IMR-90 (cell line): ENCODE measurements around the gene ORC6. TPM values are rescaled to one million over a fixed set of nuclear protein-coding genes. Genes with fewer than 3 reads are reported as not detected.

Experiments
- ATAC-seq: fragments of 200-7000 bp; cut with Tn5 transposase; 2 replicates; pipeline ENCODE4 v1.9.1; 2020; ENCODE audit warnings: low read depth, mild to moderate bottlenecking, moderate library complexity
- BruUV-seq: library from RNA; stranded (reverse); fragments of 400-500 nt; replicated peaks from 2 replicates; lab custom pipeline; 2021; lab: Mats Ljungman, UMichigan
- CTCF ChIA-PET: fragments of 300-600 bp; formaldehyde crosslinking; extraction: SDS; loops from one replicate; lab custom pipeline; 2021; ENCODE audit warnings: antibody characterized with exemption; lab: Yijun Ruan, JAX
- POLR2A ChIA-PET: fragments of 300-600 bp; sonication (Branson Sonifier 250); formaldehyde crosslinking; loops from one replicate; lab custom pipeline; 2022; ENCODE audit warnings: antibody characterized with exemption; ENCODE audit not compliant: unreplicated experiment; lab: Charles Lee
- DNase-seq: peaks from one replicate; pipeline ENCODE4 v3.0.0; 2013
- H2AFZ ChIP-seq: replicated peaks from 2 replicates; pipeline ENCODE3; 2013; ENCODE audit warnings: low read length, mild to moderate bottlenecking; ENCODE audit not compliant: poor library complexity
- H2AK5ac ChIP-seq: 2 replicates; pipeline ENCODE4 v1.6.1; 2013; ENCODE audit warnings: low read depth, low read length, inconsistent platforms
- H2AK9ac ChIP-seq: replicated peaks from 2 replicates; pipeline ENCODE3; 2013; ENCODE audit warnings: mild to moderate bottlenecking, low read depth, low read length, moderate library complexity; ENCODE audit not compliant: poor library complexity
- H2BK120ac ChIP-seq: 2 replicates; pipeline ENCODE4 v1.6.1; 2013; ENCODE audit warnings: low read depth, low read length, inconsistent platforms
- H2BK15ac ChIP-seq: 3 replicates; pipeline ENCODE4 v1.6.1; 2013; ENCODE audit warnings: low read depth, low read length, inconsistent platforms
- H2BK20ac ChIP-seq: 2 replicates; pipeline ENCODE4 v1.6.1; 2013; ENCODE audit warnings: low read depth, mild to moderate bottlenecking, inconsistent platforms, low read length, moderate library complexity
- H2BK5ac ChIP-seq: 2 replicates; pipeline ENCODE4 v1.6.1; 2013; ENCODE audit warnings: mild to moderate bottlenecking, low read depth, low read length, inconsistent platforms; ENCODE audit not compliant: poor library complexity, severe bottlenecking
- H3K14ac ChIP-seq: replicated peaks from 2 replicates; pipeline ENCODE4 v1.6.1; 2013; ENCODE audit warnings: low read depth, low read length, inconsistent platforms
- H3K18ac ChIP-seq: 2 replicates; pipeline ENCODE4 v1.6.1; 2013; ENCODE audit warnings: low read depth, low read length, control low read depth
- H3K23ac ChIP-seq: 2 replicates; pipeline ENCODE4 v1.6.1; 2013; ENCODE audit warnings: low read depth, low read length, inconsistent platforms
- H3K27ac ChIP-seq: 2 replicates; pipeline ENCODE4 v1.5.1; 2013; ENCODE audit warnings: mild to moderate bottlenecking, control low read depth, low read length; ENCODE audit not compliant: insufficient read depth
- H3K27me3 ChIP-seq: 2 replicates; pipeline ENCODE4 v1.6.1; 2013; ENCODE audit warnings: low read length; ENCODE audit not compliant: control insufficient read depth, insufficient read depth
- H3K36me3 ChIP-seq: 2 replicates; pipeline ENCODE4 v1.6.1; 2013; ENCODE audit warnings: low read length, mixed read lengths; ENCODE audit not compliant: control insufficient read depth, insufficient read depth
- H3K4ac ChIP-seq: 2 replicates; pipeline ENCODE4 v1.6.1; 2013; ENCODE audit warnings: low read depth, low read length, inconsistent platforms
- H3K4me1 ChIP-seq: 2 replicates; pipeline ENCODE4 v1.6.1; 2013; ENCODE audit warnings: low read length, mixed read lengths; ENCODE audit not compliant: control insufficient read depth, insufficient read depth
- H3K4me2 ChIP-seq: 2 replicates; pipeline ENCODE4 v1.6.1; 2013; ENCODE audit warnings: low read depth, mild to moderate bottlenecking, control low read depth, low read length, moderate library complexity
- H3K4me3 ChIP-seq: 2 replicates; pipeline ENCODE4 v1.5.1; 2013; ENCODE audit warnings: low read depth, mild to moderate bottlenecking, control low read depth, low read length, moderate library complexity; ENCODE audit not compliant: insufficient read depth
- H3K56ac ChIP-seq: 2 replicates; pipeline ENCODE4 v1.6.1; 2013; ENCODE audit warnings: low read length, inconsistent platforms; ENCODE audit not compliant: insufficient read depth; ENCODE audit errors: extremely low read depth
- H3K79me1 ChIP-seq, 2 experiments: 2 replicates each; pipeline ENCODE4 v1.6.1; 2013; ENCODE audit warnings: low read length in 2 of 2, inconsistent platforms in 1 of 2, low read depth in 1 of 2
- H3K9ac ChIP-seq: 2 replicates; pipeline ENCODE4 v1.6.1; 2013; ENCODE audit warnings: low read depth, low read length, control low read depth
- H3K9me1 ChIP-seq: 2 replicates; pipeline ENCODE4 v1.6.1; 2013; ENCODE audit warnings: low read length, inconsistent platforms; ENCODE audit not compliant: insufficient read depth
- H3K9me3 ChIP-seq: 2 replicates; pipeline ENCODE4 v1.6.1; 2013; ENCODE audit warnings: low read length; ENCODE audit not compliant: control insufficient read depth, insufficient read depth
- H4K20me1 ChIP-seq: 2 replicates; pipeline ENCODE4 v1.6.1; 2013; ENCODE audit warnings: low read length, inconsistent platforms; ENCODE audit not compliant: insufficient read depth
- H4K5ac ChIP-seq: 2 replicates; pipeline ENCODE4 v1.6.1; 2013; ENCODE audit warnings: mild to moderate bottlenecking, low read depth, low read length, control low read depth
- H4K8ac ChIP-seq, 2 experiments: 2 replicates each; pipeline ENCODE4 v1.6.1; 2013; ENCODE audit warnings: low read depth in 2 of 2, low read length in 2 of 2, control low read depth in 1 of 2, inconsistent platforms in 1 of 2
- H4K91ac ChIP-seq: 2 replicates; pipeline ENCODE4 v1.6.1; 2013; ENCODE audit warnings: low read depth, low read length, inconsistent platforms; ENCODE audit not compliant: insufficient read depth
- BHLHE40 ChIP-seq: fragments of 150-350 bp; IDR thresholded peaks from 2 replicates; pipeline ENCODE4 v1.6.1; 2016; ENCODE audit warnings: mild to moderate bottlenecking, low read depth, low read length
- CHD1 ChIP-seq: IDR thresholded peaks from 2 replicates; pipeline ENCODE4 v1.6.1; 2012; ENCODE audit warnings: low read depth, low read length, improper control_type of control experiment
- ELK1 ChIP-seq: fragments of 150-350 bp; IDR thresholded peaks from 2 replicates; pipeline ENCODE4 v1.6.1; 2016; ENCODE audit warnings: low read depth, mild to moderate bottlenecking, low read length, moderate library complexity, borderline replicate concordance
- RAD21 ChIP-seq: IDR thresholded peaks from 2 replicates; pipeline ENCODE4 v1.6.1; 2012; ENCODE audit warnings: low read length, improper control_type of control experiment
- RCOR1 ChIP-seq: IDR thresholded peaks from 2 replicates; pipeline ENCODE4 v1.6.1; 2012; ENCODE audit warnings: mild to moderate bottlenecking, low read length, improper control_type of control experiment; ENCODE audit not compliant: insufficient replicate concordance
- RFX5 ChIP-seq: IDR thresholded peaks from 2 replicates; pipeline ENCODE4 v1.8.0; 2012; ENCODE audit warnings: low read depth, mild to moderate bottlenecking, low read length, moderate library complexity
- SMC3 ChIP-seq: fragments of 150-350 bp; IDR thresholded peaks from 2 replicates; pipeline ENCODE4 v1.6.1; 2016; ENCODE audit warnings: low read depth, mild to moderate bottlenecking, antibody characterized with exemption, low read length, moderate library complexity
- USF2 ChIP-seq: fragments of 150-350 bp; IDR thresholded peaks from 2 replicates; pipeline ENCODE4 v1.6.1; 2017; ENCODE audit warnings: mild to moderate bottlenecking, antibody characterized with exemption, low read length, low read depth
- WGBS, 2 experiments: methylation state at CpG; one replicate each; pipeline versions ENCODE4 v1.1.5 to v1.1.7; 2013; ENCODE audit warnings: missing lambda C conversion rate in 2 of 2; ENCODE audit not compliant: insufficient read length in 1 of 2; ENCODE audit errors: extremely low coverage in 2 of 2; 5-methylcytosine and 5-hydroxymethylcytosine counted together
- dilution Hi-C: fragments of 300-500 bp; cut with HindIII; formaldehyde crosslinking; loops from one replicate; pipeline ENCODE4 v1.14.3; 2018; ENCODE audit warnings: low sequenced_read_pairs; ENCODE audit not compliant: unreplicated experiment
- in situ Hi-C: fragments of 300-500 bp; cut with MboI; formaldehyde crosslinking; loops from 3 replicates; pipeline ENCODE4 v1.14.3; 2019; ENCODE audit warnings: low sequenced_read_pairs, inconsistent platforms, mixed read lengths
- intact Hi-C: fragments of 100-400 bp; cut with micrococcal nuclease; formaldehyde crosslinking; loops from 2 replicates; pipeline ENCODE4 v1.10.0; 2022
- polyA plus RNA-seq, 3 experiments: library from polyadenylated mRNA; depleted of rRNA; stranded (reverse); fragments of >200 nt; gene quantifications; 2 replicates each; pipeline ENCODE4 v1.2.3, GENCODE V29; 2012; ENCODE audit warnings: low replicate concordance in 1 of 3
- total RNA-seq: library from RNA; depleted of rRNA; stranded (reverse); fragments of >200 nt; gene quantifications from 2 replicates; pipeline ENCODE4 v1.2.3, GENCODE V29; 2012

Gene ORC6
- total and polyA plus RNA-seq, 2 of the 4 experiments (the other 2 are of a cell fraction) = 9.0 to 15.9 TPM

GRCh38 chr16:46736695-46737094 is 47.2 kb downstream of the ORC6 start:
- Histone ChIP-seq H4K8ac (no peak overlapping the region), H2BK5ac (no peak overlapping the region), H3K9me1 (no peaks in the 10 kb centered on the region), H3K23ac (no peak overlapping the region), H3K4ac (no peak overlapping the region), H3K27ac (no peak overlapping the region), H3K36me3 (no peaks in the 10 kb centered on the region), H2AK9ac (no peak overlapping the region), H3K9ac (no peak overlapping the region), H3K18ac (no peak overlapping the region), H3K56ac (no peak overlapping the region), H3K79me1 (no peaks in the 10 kb centered on the region), H3K14ac (no peak overlapping the region), H3K4me3 (no peak overlapping the region), H3K9me3 (no peaks in the 10 kb centered on the region), H2BK120ac (no peak overlapping the region), H3K4me2 (no peak overlapping the region), H3K4me1 (peaks cover 2% of the 10 kb centered on the region; the same call in 1 of the 2 replicates), H2BK20ac (no peak overlapping the region), H4K91ac (no peak overlapping the region), H2AK5ac (no peak overlapping the region), H3K27me3 (no peaks in the 10 kb centered on the region), H4K20me1 (no peaks in the 10 kb centered on the region; the same call in 1 of the 2 replicates), H2BK15ac (no peak overlapping the region), H2AFZ (no peak overlapping the region), H4K5ac (no peak overlapping the region)
- ATAC-seq = peak; percentile 92
- 100% methylated on average over 3 of the region's 12 CpGs; no CpG with 5 or more reads in 1 of the 2 experiments for WGBS, 2 experiments
- ChIA-PET CTCF (no interaction called here), POLR2A (no interaction called here)
- intact Hi-C loops (no loop called here), in situ Hi-C loops (no loop called here), dilution Hi-C loops (no loop called here)
- no TSS peak for BruUV-seq
- DNase-seq = no peak
- TF ChIP-seq RCOR1 = no peak
- TF ChIP-seq CHD1 = no peak
- no peak for TF ChIP-seq ELK1
- no peak for TF ChIP-seq USF2
- TF ChIP-seq SMC3 = no peak
- TF ChIP-seq BHLHE40 = no peak
- TF ChIP-seq RAD21 = no peak
- no peak for TF ChIP-seq RFX5
